Caco-2 (cell line): ENCODE results near the gene GALK1. TPM values are rescaled to one million over a fixed set of nuclear protein-coding genes. Genes with fewer than 3 reads are reported as not detected.

Experiments used
- BruUV-seq: library from RNA; stranded (reverse); fragments of 400-500 nt; replicated peaks from 2 replicates; lab custom pipeline; 2021; lab: Mats Ljungman, UMichigan
- CTCF ChIA-PET: fragments of 300-600 bp; sonication (Branson Sonifier 250); formaldehyde crosslinking; loops from one replicate; lab custom pipeline; 2022; ENCODE audit warnings: antibody characterized with exemption; lab: Charles Lee
- POLR2A ChIA-PET: fragments of 300-600 bp; sonication (Branson Sonifier 250); formaldehyde crosslinking; loops from one replicate; lab custom pipeline; 2022; ENCODE audit warnings: antibody characterized with exemption; lab: Charles Lee
- DNase-seq, 2 experiments: peaks; one replicate each; pipeline versions ENCODE4 v3.0.0 to v3.0.0-alpha.2; 2020 to 2022
- H3K27me3 ChIP-seq: replicated peaks from 2 replicates; pipeline ENCODE4 v1.6.0; 2011; ENCODE audit warnings: low read length; ENCODE audit not compliant: control insufficient read depth, insufficient read depth
- H3K36me3 ChIP-seq: 2 replicates; pipeline ENCODE4 v1.5.1; 2011; ENCODE audit warnings: low read length; ENCODE audit not compliant: control insufficient read depth, insufficient read depth
- H3K4me1 ChIP-seq: fragments of 250-450 bp; sonication (Bioruptor Pico); 2 replicates; pipeline ENCODE4 v1.5.1; 2020; ENCODE audit warnings: mild to moderate bottlenecking
- H3K4me3 ChIP-seq: 2 replicates; pipeline ENCODE4 v1.5.1; 2011; ENCODE audit warnings: low read depth, mild to moderate bottlenecking, control low read depth, low read length
- H3K9me3 ChIP-seq: fragments of 250-450 bp; sonication (Bioruptor Pico); 2 replicates; pipeline ENCODE4 v1.5.1; 2020; ENCODE audit warnings: mild to moderate bottlenecking, moderate library complexity
- H3K27ac Mint-ChIP-seq: one replicate; pipeline ENCODE4 v1.8.0; 2022; ENCODE audit warnings: mixed read lengths; ENCODE audit not compliant: unreplicated experiment
- H3K27me3 Mint-ChIP-seq: one replicate; pipeline ENCODE4 v1.8.0; 2022; ENCODE audit warnings: mixed read lengths; ENCODE audit not compliant: insufficient read depth, unreplicated experiment
- H3K36me3 Mint-ChIP-seq: one replicate; pipeline ENCODE4 v1.8.0; 2022; ENCODE audit warnings: mild to moderate bottlenecking, mixed read lengths; ENCODE audit not compliant: insufficient read depth, unreplicated experiment
- H3K4me1 Mint-ChIP-seq: one replicate; pipeline ENCODE4 v1.8.0; 2022; ENCODE audit warnings: low read depth, mixed read lengths; ENCODE audit not compliant: unreplicated experiment
- H3K4me3 Mint-ChIP-seq: one replicate; pipeline ENCODE4 v1.8.0; 2022; ENCODE audit warnings: mild to moderate bottlenecking, moderate library complexity, mixed read lengths; ENCODE audit not compliant: unreplicated experiment
- H3K9me3 Mint-ChIP-seq: one replicate; pipeline ENCODE4 v1.8.0; 2022; ENCODE audit warnings: mixed read lengths; ENCODE audit not compliant: unreplicated experiment
- intact Hi-C: fragments of 100-400 bp; cut with micrococcal nuclease; formaldehyde crosslinking; loops from one replicate; pipeline ENCODE4 v1.10.0; 2022; ENCODE audit not compliant: unreplicated experiment
- total RNA-seq: library from RNA; stranded (reverse); gene quantifications from 2 replicates; pipeline ENCODE4 v1.2.3, GENCODE V29; 2022
- TF ChIP-seq, protein P1 (sequence below), 2 experiments: fragments of 200-600 bp in 1 of 2; IDR thresholded peaks; 1 replicate in 1 of 2; 2 replicates in 1 of 2; pipeline versions ENCODE4 v1.5.1 to v1.8.0; 2011 to 2022; ENCODE audit warnings: antibody characterized with exemption in 1 of 2, control low read depth in 1 of 2, inconsistent platforms in 1 of 2, low read depth in 1 of 2, low read length in 1 of 2, mild to moderate bottlenecking in 1 of 2, moderate library complexity in 1 of 2; ENCODE audit not compliant: insufficient read depth in 1 of 2, severe bottlenecking in 1 of 2, unreplicated experiment in 1 of 2

Gene GALK1
- total RNA-seq, 1 experiment from 2014 or later = 41.1 TPM

DNA sequence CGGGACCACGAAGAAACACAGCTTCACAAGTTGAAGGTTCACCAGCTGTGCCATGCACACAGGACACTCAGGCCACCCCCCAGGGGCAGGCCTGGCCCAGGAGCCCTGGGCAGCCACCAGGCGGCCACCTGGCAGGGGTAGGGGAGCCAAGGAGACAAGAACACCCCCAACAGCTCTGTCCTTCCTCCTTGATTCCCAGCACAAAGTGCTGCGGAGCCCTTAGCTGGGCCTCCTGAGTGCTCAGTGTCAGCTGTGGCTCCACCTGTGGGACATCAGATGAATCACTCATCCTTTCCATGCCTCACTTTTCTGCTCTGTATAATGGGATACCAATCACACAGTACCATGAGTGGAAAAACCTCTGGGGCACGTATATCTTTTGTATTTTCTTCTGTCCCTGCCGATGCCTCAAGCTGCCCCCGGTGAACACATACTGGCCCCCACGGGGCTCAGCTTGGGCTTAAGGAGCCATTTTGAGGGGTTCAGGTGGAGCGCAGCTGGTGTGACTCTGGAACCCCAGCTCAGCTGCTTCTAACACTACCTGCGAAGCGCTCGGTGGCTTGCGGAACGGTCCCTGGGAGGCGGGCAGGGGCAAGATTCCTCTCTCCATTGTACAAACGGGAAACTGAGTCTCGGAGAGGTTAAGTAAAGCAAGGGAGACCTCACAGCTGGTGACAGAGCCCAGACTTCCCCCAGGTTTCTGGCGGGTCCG, 12.0 kb downstream of the GALK1 start:
- Mint-ChIP-seq H3K4me3 (no peak overlapping the region), H3K9me3 (no peaks in the 10 kb centered on the region), H3K27me3 (no peaks in the 10 kb centered on the region), H3K27ac (no peak overlapping the region), H3K4me1 (peaks cover 7% of the 10 kb centered on the region), H3K36me3 (peaks cover 34% of the 10 kb centered on the region)
- no peaks in the 10 kb centered on the region for H3K9me3 ChIP-seq
- TF ChIP-seq, protein P1, sequence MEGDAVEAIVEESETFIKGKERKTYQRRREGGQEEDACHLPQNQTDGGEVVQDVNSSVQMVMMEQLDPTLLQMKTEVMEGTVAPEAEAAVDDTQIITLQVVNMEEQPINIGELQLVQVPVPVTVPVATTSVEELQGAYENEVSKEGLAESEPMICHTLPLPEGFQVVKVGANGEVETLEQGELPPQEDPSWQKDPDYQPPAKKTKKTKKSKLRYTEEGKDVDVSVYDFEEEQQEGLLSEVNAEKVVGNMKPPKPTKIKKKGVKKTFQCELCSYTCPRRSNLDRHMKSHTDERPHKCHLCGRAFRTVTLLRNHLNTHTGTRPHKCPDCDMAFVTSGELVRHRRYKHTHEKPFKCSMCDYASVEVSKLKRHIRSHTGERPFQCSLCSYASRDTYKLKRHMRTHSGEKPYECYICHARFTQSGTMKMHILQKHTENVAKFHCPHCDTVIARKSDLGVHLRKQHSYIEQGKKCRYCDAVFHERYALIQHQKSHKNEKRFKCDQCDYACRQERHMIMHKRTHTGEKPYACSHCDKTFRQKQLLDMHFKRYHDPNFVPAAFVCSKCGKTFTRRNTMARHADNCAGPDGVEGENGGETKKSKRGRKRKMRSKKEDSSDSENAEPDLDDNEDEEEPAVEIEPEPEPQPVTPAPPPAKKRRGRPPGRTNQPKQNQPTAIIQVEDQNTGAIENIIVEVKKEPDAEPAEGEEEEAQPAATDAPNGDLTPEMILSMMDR (IDR thresholded peaks at IDR 0.05; ENCODE audit: insufficient read depth in 1 of 2, low read depth in 1 of 2, low read length in 1 of 2, severe bottlenecking in 1 of 2, unreplicated experiment in 1 of 2) = no peak
- POLR2A ChIA-PET = interaction anchor here (1.0 kb wide), 1 partner anchor 27 kb away, joined by 3 read pairs; no protein-coding TSS in a partner anchor
- BruUV-seq = no TSS peak
- DNase-seq = no peak
- CTCF ChIA-PET = interaction anchor here (1.5 kb wide), 1 partner anchor 120 kb away, joined by 7 read pairs; the partner anchor contains the start of gene SMIM5
- H3K4me1 ChIP-seq = peaks cover 7% of the 10 kb centered on the region; the same call in 1 of the 2 replicates
- intact Hi-C loops = no loop called here
- H3K36me3 ChIP-seq = peaks cover 3% of the 10 kb centered on the region; the same call in 1 of the 2 replicates
- H3K4me3 ChIP-seq = no peak overlapping the region
- H3K27me3 ChIP-seq = no peaks in the 10 kb centered on the region

DNA sequence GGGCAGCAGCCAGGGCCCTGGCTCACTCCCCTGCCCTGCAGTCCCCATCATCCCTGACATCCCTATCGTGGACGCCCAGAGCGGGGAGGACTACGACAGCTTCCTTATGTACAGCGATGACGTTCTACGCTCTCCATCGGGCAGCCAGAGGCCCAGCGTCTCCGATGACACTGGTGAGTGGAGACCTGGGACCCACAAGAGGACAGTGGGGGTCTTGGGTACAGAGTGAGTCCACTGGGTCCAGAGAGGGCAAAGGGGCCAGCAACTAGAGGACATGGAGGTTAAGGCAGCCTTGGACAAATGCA, 12.6 kb downstream of the GALK1 start:
- no peak for DNase-seq
- CTCF ChIA-PET = interaction anchor here (5.3 kb wide), 1 partner anchor 119 kb away, joined by 100 read pairs; the partner anchor contains the start of gene SMIM5
- no peak overlapping the region for H3K27ac Mint-ChIP-seq
- H3K36me3 Mint-ChIP-seq = peaks cover 39% of the 10 kb centered on the region
- no peak overlapping the region for H3K4me3 Mint-ChIP-seq
- POLR2A ChIA-PET = no interaction called here
- H3K9me3 Mint-ChIP-seq = no peaks in the 10 kb centered on the region
- intact Hi-C loops = no loop called here
- Histone ChIP-seq H3K9me3 (no peaks in the 10 kb centered on the region), H3K27me3 (no peaks in the 10 kb centered on the region), H3K4me3 (no peak overlapping the region), H3K4me1 (peaks cover 7% of the 10 kb centered on the region; the same call in 1 of the 2 replicates), H3K36me3 (peaks cover 3% of the 10 kb centered on the region; the same call in 1 of the 2 replicates)
- no peaks in the 10 kb centered on the region for H3K27me3 Mint-ChIP-seq
- peaks cover 7% of the 10 kb centered on the region for H3K4me1 Mint-ChIP-seq
- TF ChIP-seq, protein P1 (IDR thresholded peaks at IDR 0.05; ENCODE audit: insufficient read depth in 1 of 2, low read depth in 1 of 2, low read length in 1 of 2, severe bottlenecking in 1 of 2, unreplicated experiment in 1 of 2) = no peak
- BruUV-seq = no TSS peak

DNA sequence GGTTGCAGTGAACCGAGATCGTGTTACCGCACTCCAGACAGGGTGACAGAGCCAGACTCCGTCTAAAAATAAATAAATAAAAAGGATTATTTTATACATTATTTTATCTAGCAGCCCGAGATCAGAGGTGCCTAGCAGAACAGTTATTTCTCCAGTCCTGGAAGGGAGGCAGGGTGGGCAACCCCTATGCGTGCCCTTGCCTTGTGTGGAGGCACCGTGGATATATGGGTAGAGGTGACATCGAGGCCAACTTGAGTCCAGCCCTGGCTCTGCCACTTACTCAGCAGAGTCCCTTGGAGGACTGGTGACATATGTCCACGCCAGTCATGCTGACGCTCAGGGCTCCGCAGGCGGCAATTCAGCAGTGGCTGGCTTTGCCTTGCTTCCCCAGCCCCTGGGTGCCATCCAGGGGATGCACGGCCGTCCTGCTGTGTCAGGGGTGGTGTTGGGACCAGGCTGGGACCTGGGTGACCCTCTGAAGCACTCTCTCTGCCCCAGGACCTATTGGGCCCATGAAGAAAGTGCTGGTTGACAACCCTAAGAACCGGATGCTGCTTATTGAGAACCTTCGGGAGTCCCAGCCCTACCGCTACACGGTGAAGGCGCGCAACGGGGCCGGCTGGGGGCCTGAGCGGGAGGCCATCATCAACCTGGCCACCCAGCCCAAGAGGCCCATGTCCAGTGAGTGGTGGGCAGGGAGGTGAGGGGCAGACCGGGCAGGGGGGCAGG, 13.2 kb downstream of the GALK1 start:
- TF ChIP-seq, protein P1 (IDR thresholded peaks at IDR 0.05; ENCODE audit: insufficient read depth in 1 of 2, low read depth in 1 of 2, low read length in 1 of 2, severe bottlenecking in 1 of 2, unreplicated experiment in 1 of 2) = no peak
- Mint-ChIP-seq H3K4me3 (no peak overlapping the region), H3K36me3 (peaks cover 39% of the 10 kb centered on the region), H3K27me3 (no peaks in the 10 kb centered on the region), H3K9me3 (no peaks in the 10 kb centered on the region), H3K4me1 (peaks cover 7% of the 10 kb centered on the region), H3K27ac (no peak overlapping the region)
- no peaks in the 10 kb centered on the region for H3K9me3 ChIP-seq
- BruUV-seq = no TSS peak
- no peak overlapping the region for H3K4me3 ChIP-seq
- H3K27me3 ChIP-seq = no peaks in the 10 kb centered on the region
- peaks cover 3% of the 10 kb centered on the region; the same call in 1 of the 2 replicates for H3K36me3 ChIP-seq
- intact Hi-C loops = no loop called here
- peaks cover 7% of the 10 kb centered on the region; the same call in 1 of the 2 replicates for H3K4me1 ChIP-seq
- ChIA-PET POLR2A (no interaction called here), CTCF (interaction anchor here (5.3 kb wide), 1 partner anchor 119 kb away, joined by 100 read pairs; the partner anchor contains the start of gene SMIM5)
- DNase-seq = no peak
